ENCODE measurements around the gene ATP1A4. TPM values are rescaled to one million over a fixed set of nuclear protein-coding genes. Genes with fewer than 3 reads are reported as not detected.

ATP1A4 gene
- total and polyA plus RNA-seq, 7 donors, result 0.03 to 2.0 (median 0.26) TPM

DNA sequence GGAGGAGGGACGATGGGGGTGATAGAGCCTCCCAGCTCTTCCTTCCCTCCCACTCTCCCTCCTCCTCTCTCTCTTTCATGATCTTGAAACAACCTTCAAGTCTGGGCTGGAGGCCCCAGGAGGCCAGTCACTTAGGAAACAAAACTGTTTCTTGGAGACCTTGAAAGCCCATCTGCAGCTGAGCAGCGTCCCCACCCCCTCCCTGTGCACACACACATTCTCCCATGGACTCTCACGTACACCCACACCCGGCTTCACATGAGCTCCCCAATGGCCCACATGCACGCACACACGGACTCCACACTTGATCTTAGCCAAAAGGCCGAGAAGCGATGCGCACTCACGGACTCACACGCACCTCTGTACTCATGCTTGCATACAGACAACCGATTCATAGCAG is 39.0 kb upstream of the ATP1A4 start:
- Histone ChIP-seq H3K4me1 (peaks cover 35% of the 10 kb centered on the region), H3K9me3 (no peaks in the 10 kb centered on the region), H3K36me3 (ENCODE audit: insufficient read depth in 1 of 2, low read depth in 1 of 2) (no peaks in the 10 kb centered on the region), H3K4me3 (no peak overlapping the region), H3K27ac (peak overlapping the region; percentile 46), H3K27me3 (ENCODE audit: insufficient read depth in 3 of 3, low read length in 2 of 3) (no peaks in the 10 kb centered on the region)
- DNase-seq (no peak), ATAC-seq (no peak)
- TF ChIP-seq CTCF (IDR thresholded peaks at IDR 0.05), result no peak
- WGBS, 3 donors, result 60 to 76% (median 72%) methylated on average over 12 of the region's 12 CpGs
- intact Hi-C loops (cut with DNase I), result loop anchor here in 1 of 2 donors (5.0 kb wide), 1 partner anchor 60 kb away; no protein-coding TSS in a partner anchor

- Histone ChIP-seq H3K27ac (peak overlapping the region; percentile 98), H3K27me3 (ENCODE audit: insufficient read depth in 3 of 3, low read length in 2 of 3) (no peaks in the 10 kb centered on the region), H3K9me3 (no peaks in the 10 kb centered on the region), H3K36me3 (ENCODE audit: insufficient read depth in 1 of 2, low read depth in 1 of 2) (peaks cover 0 to 2% of the 10 kb centered on the region in 2 donors), H3K4me1 (peaks cover 40% of the 10 kb centered on the region), H3K4me3 (peak overlapping the region; percentile 22)
- TF ChIP-seq CTCF (IDR thresholded peaks at IDR 0.05), result peak; percentile 22
- ATAC-seq, result peak in 3 of 4 donors; percentile 18 to 46 (median 25)
- WGBS, 3 donors, result 17 to 41% (median 33%) methylated on average over 8 of the region's 8 CpGs
- DNase-seq, result peak in 1 of 2 donors; percentile 74
- intact Hi-C loops (cut with DNase I), result loop anchor here in 1 of 2 donors (5.0 kb wide), 1 partner anchor 59 kb away; no protein-coding TSS in a partner anchor
These were observed 38.0 kb upstream of the ATP1A4 start for GRCh38 chr1:160113407-160113806.

DNA sequence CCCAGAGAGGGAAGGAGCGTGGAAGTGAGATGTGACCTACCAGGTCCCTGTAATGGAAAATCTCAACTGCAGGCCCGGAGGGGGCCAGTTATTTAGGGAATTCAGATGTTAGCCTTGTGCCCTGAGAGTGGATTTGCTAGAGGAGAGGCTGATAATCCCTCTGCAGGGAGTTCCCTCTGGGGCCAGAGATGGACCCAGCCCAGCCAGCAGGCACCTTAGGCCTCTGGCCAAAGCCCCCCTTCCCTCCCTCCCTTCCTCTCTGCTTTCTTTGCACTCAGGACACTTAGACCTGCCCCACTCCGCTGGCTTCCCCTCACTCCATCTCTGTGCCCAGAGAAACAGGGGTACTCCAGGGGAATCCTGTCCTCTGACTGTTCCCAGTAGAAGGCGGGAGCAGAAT is 37.3 kb upstream of the ATP1A4 start:
- WGBS, 3 donors, result 18 to 40% (median 32%) methylated on average over 4 of the region's 4 CpGs
- intact Hi-C loops (cut with DNase I), result loop anchor here in 1 of 2 donors (5.0 kb wide), 1 partner anchor 58 kb away; no protein-coding TSS in a partner anchor
- ATAC-seq, result no peak
- TF ChIP-seq CTCF (IDR thresholded peaks at IDR 0.05), result no peak
- Histone ChIP-seq H3K27ac (peak overlapping the region; percentile 98), H3K4me1 (peaks cover 47% of the 10 kb centered on the region), H3K9me3 (no peaks in the 10 kb centered on the region), H3K27me3 (ENCODE audit: insufficient read depth in 3 of 3, low read length in 2 of 3) (no peaks in the 10 kb centered on the region), H3K36me3 (ENCODE audit: insufficient read depth in 1 of 2, low read depth in 1 of 2) (peaks cover 0 to 8% of the 10 kb centered on the region in 2 donors), H3K4me3 (peak overlapping the region; percentile 22)
- DNase-seq, result peak in 1 of 2 donors; percentile 54

- Histone ChIP-seq H3K27me3 (ENCODE audit: insufficient read depth in 3 of 3, low read length in 2 of 3) (no peaks in the 10 kb centered on the region), H3K9me3 (no peaks in the 10 kb centered on the region), H3K36me3 (ENCODE audit: insufficient read depth in 1 of 2, low read depth in 1 of 2) (peaks cover 0 to 14% of the 10 kb centered on the region in 2 donors), H3K4me1 (peaks cover 54% of the 10 kb centered on the region), H3K27ac (peak within 1 kb of the TSS; percentile 98), H3K4me3 (peak within 1 kb of the TSS; percentile 82)
- intact Hi-C loops (cut with DNase I), result loop anchor here in 1 of 2 donors (5.0 kb wide), 1 partner anchor 77 kb away; the partner anchor contains the start of gene CASQ1
- DNase-seq (peak; percentile 53 to 86), ATAC-seq (peak; percentile 63 to 69 (median 66))
- no peak for TF ChIP-seq CTCF (IDR thresholded peaks at IDR 0.05)
- WGBS, 3 donors, result 11 to 16% (median 16%) methylated on average over 13 to 16 of the region's 16 CpGs
These were observed 35.7 kb upstream of the ATP1A4 start, which contains the start of gene ATP1A2 for GRCh38 chr1:160115545-160116282. TSS of gene ATP1A2 (plus strand) at chr1:160115759. CDS start at chr1:160115862, 103 bp downstream.

Measured in psoas muscle (tissue), 8 donors.